RWPE1 (cell line): ENCODE results near the gene NALF2.

ENCODE experiments used
- CTCF ChIA-PET: fragments of 350-600 bp; sonication (Branson Sonifier 250); formaldehyde crosslinking; extraction: SDS; loops from one replicate; lab custom pipeline; 2021; lab: Yijun Ruan, JAX
- POLR2A ChIA-PET: fragments of 400-600 bp; formaldehyde crosslinking; extraction: SDS; loops from one replicate; lab custom pipeline; 2020; ENCODE audit warnings: antibody characterized with exemption; ENCODE audit not compliant: low non-redundant PET; lab: Yijun Ruan, JAX
- DNase-seq: peaks from one replicate; pipeline ENCODE4 v3.0.0; 2012; ENCODE audit warnings: low spot score
- H3K27ac ChIP-seq: fragments of 450-650 bp; 2 replicates; pipeline ENCODE4 v1.5.1; 2017
- CTCF ChIP-seq: fragments of 450-650 bp; conservative IDR thresholded peaks from 2 replicates; pipeline ENCODE4 v1.5.1; 2017; ENCODE audit warnings: low read depth, mild to moderate bottlenecking

Gene NALF2

GRCh38 chrX:69539437-69539836 lies 35.3 kb downstream of the NALF2 start:
- ChIA-PET POLR2A (no interaction called here), CTCF (no interaction called here)
- H3K27ac ChIP-seq, result no peak overlapping the region
- TF ChIP-seq CTCF, result no peak
- DNase-seq, result no peak

- ChIA-PET CTCF (no interaction called here), POLR2A (no interaction called here)
- DNase-seq, result no peak
- H3K27ac ChIP-seq, result no peak overlapping the region
- no peak for TF ChIP-seq CTCF
Observed at GRCh38 chrX:69541956-69542355, 37.8 kb downstream of the NALF2 start.

GRCh38 chrX:69543572-69543971 lies 39.4 kb downstream of the NALF2 start:
- ChIA-PET POLR2A (no interaction called here), CTCF (no interaction called here)
- TF ChIP-seq CTCF, result no peak
- no peak for DNase-seq
- no peak overlapping the region for H3K27ac ChIP-seq

- CTCF ChIA-PET, result no interaction called here
- no peak for DNase-seq
- no peak for TF ChIP-seq CTCF
- H3K27ac ChIP-seq, result no peak overlapping the region
- POLR2A ChIA-PET, result no interaction called here
Observed at GRCh38 chrX:69546417-69546816, 42.3 kb downstream of the NALF2 start.

GRCh38 chrX:69546978-69547377 lies 42.9 kb downstream of the NALF2 start:
- POLR2A ChIA-PET, result no interaction called here
- H3K27ac ChIP-seq, result no peak overlapping the region
- CTCF ChIA-PET, result no interaction called here
- TF ChIP-seq CTCF, result no peak
- DNase-seq, result no peak

- TF ChIP-seq CTCF, result no peak
- DNase-seq, result no peak
- POLR2A ChIA-PET, result no interaction called here
- CTCF ChIA-PET, result interaction anchor here (2.4 kb wide), 1 partner anchor 13 kb away, joined by 7 read pairs; no protein-coding TSS in a partner anchor
- no peak overlapping the region for H3K27ac ChIP-seq
Observed at GRCh38 chrX:69551421-69552009, 47.4 kb downstream of the NALF2 start.

GRCh38 chrX:69552512-69552911 lies 48.4 kb downstream of the NALF2 start:
- TF ChIP-seq CTCF, result no peak
- no peak overlapping the region for H3K27ac ChIP-seq
- CTCF ChIA-PET, result interaction anchor here (2.4 kb wide), 1 partner anchor 14 kb away, joined by 7 read pairs; no protein-coding TSS in a partner anchor
- no peak for DNase-seq
- POLR2A ChIA-PET, result no interaction called here
